Fibroblast of pulmonary artery (primary cell): ENCODE data around the gene NADK2.

ENCODE experiments used
- DNase-seq: peaks from one replicate; pipeline ENCODE4 v3.0.0-alpha.2; 2010; ENCODE audit warnings: low read depth
- H3K4me3 ChIP-seq: replicated peaks from 2 replicates; pipeline ENCODE4 v1.5.1; 2011; ENCODE audit warnings: low read depth, mild to moderate bottlenecking, control low read depth, low read length, moderate library complexity
- CTCF ChIP-seq: IDR thresholded peaks from 2 replicates; pipeline ENCODE4 v1.5.1; 2011; ENCODE audit warnings: mild to moderate bottlenecking, control low read depth, low read length, inconsistent platforms; ENCODE audit errors: missing control alignments

Gene NADK2

GRCh38 chr5:36177154-36177553, 64.6 kb downstream of the NADK2 start:
- TF ChIP-seq CTCF, result no peak
- no peak for DNase-seq
- H3K4me3 ChIP-seq, result no peak overlapping the region

DNA sequence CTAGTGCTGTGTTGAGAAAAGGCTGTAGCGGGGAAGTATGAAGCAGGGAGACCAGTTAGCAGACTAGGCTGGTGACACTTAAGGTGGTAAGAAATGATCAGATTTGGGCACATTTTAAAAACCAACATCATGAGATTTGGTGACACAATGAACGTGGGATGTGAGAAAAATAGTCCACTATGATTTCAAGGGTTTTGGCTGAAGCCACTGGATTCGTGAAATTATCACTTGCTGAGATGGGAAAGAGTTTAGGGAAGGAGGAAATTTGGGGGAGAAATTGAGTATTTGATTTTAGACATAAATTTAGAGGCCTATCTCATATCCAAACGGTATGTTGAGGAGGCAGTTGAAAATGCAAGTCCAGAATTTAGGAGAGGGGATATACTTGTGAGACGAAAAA, 66.7 kb downstream of the NADK2 start:
- no peak overlapping the region for H3K4me3 ChIP-seq

GRCh38 chr5:36174119-36174518, 67.6 kb downstream of the NADK2 start:
- no peak for TF ChIP-seq CTCF
- no peak overlapping the region for H3K4me3 ChIP-seq
- no peak for DNase-seq

More for the DNA sequence above, 66.7 kb downstream of the NADK2 start:
- TF ChIP-seq CTCF, result no peak
- no peak for DNase-seq

- no peak overlapping the region for H3K4me3 ChIP-seq
- no peak for TF ChIP-seq CTCF
Observed at GRCh38 chr5:36173426-36173825, 68.3 kb downstream of the NADK2 start.

DNA sequence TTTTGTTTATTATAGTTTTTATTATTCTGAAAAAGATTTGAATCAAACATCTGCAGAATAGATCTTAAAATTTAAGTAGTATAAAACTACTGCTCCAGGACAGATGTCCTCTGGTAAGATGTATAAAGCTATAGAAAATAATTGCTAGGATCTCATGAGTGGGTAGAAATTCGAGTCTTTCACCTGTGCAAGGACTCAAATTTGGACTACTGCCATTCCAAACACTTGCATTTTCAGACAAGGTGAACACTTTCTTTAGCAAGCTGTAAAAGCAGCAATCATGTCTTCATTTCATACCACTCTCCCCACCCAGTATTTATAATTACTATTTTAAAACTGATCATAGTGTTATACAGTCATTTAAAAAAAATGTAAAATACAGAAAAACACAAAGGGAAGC, 69.1 kb downstream of the NADK2 start:
- TF ChIP-seq CTCF, result no peak
- no peak overlapping the region for H3K4me3 ChIP-seq
- DNase-seq, result no peak

More at GRCh38 chr5:36173426-36173825, 68.3 kb downstream of the NADK2 start:
- no peak for DNase-seq

DNA sequence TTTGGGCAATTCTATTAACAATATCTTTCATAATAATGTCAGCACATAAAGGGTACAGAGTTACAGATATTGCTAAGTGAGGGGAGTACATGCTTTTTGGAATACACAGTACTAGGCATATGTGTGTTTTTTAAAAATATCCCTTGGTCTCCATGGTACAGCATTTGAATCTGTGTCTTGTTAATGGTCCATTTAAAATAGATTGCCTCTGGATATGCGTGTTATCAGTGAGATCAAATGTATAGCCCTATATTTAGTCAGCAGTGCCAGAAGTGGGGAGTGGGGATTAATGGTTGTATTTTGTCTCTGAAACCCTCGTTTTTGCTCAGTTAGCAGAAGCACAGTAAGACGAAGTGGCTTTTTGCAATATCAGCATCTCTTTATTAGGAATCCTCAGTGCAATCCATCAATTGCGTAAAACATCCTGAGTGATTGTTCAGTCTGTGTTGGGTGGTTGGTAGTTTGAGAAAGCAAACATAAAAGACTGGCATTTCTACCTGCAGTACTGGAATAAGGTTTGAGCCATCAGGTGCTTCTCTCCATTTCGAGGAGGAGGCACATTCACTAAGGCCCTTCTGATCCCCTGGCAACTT, 70.8 kb downstream of the NADK2 start:
- no peak for TF ChIP-seq CTCF
- H3K4me3 ChIP-seq, result no peak overlapping the region
- DNase-seq, result no peak

GRCh38 chr5:36168737-36169136, 73.0 kb downstream of the NADK2 start:
- TF ChIP-seq CTCF, result no peak
- no peak for DNase-seq
- no peak overlapping the region for H3K4me3 ChIP-seq
